Gastrocnemius medialis (tissue), 4 donors: ENCODE data around the gene ZFR.

Experiments
- POLR2A ChIP-seq, 2 donors: fragments of 450-650 bp; IDR thresholded peaks; one replicate each; pipeline ENCODE4 v1.6.1; 2017; ENCODE audit warnings: antibody characterized with exemption in 2 of 2, mild to moderate bottlenecking in 2 of 2, moderate library complexity in 2 of 2
- TF ChIP-seq, protein P1 (sequence below), 5 experiments: fragments of 450-650 bp in 3 of 5; fragments of 200-600 bp in 2 of 5; sonication (generic) in 2 of 5; IDR thresholded peaks in 4 of 5; conservative IDR thresholded peaks in 1 of 5; 1 replicate in 4 of 5; 2 replicates in 1 of 5; pipeline ENCODE4 v1.5.1; 2016 to 2019; ENCODE audit warnings: antibody characterized with exemption in 5 of 5, mild to moderate bottlenecking in 3 of 5, moderate library complexity in 3 of 5

DNA sequence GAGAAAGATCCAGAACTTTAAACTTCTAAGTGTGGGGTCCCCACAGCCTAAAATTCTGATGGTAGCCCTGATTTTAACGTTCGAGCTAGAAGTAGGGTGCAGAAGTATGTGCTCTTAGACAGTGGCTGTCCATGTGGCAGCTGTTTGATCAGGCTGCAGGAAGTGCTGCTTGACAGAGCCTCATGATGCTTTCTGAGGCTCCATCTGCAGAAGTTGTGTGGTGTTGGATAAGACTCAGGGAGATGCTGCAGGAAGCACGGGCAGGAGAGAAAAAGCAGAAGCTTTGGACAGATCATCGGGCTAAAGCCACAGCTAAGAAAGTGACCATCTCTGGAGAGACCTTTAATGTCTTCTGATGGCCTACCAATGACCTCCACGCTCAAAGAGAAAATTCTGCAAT, 139.9 kb downstream of the ZFR start:
- TF ChIP-seq, protein P1, sequence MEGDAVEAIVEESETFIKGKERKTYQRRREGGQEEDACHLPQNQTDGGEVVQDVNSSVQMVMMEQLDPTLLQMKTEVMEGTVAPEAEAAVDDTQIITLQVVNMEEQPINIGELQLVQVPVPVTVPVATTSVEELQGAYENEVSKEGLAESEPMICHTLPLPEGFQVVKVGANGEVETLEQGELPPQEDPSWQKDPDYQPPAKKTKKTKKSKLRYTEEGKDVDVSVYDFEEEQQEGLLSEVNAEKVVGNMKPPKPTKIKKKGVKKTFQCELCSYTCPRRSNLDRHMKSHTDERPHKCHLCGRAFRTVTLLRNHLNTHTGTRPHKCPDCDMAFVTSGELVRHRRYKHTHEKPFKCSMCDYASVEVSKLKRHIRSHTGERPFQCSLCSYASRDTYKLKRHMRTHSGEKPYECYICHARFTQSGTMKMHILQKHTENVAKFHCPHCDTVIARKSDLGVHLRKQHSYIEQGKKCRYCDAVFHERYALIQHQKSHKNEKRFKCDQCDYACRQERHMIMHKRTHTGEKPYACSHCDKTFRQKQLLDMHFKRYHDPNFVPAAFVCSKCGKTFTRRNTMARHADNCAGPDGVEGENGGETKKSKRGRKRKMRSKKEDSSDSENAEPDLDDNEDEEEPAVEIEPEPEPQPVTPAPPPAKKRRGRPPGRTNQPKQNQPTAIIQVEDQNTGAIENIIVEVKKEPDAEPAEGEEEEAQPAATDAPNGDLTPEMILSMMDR (IDR thresholded peaks at IDR 0.05 in 4 of 5, conservative IDR thresholded peaks at IDR 0.05 in 1 of 5), result no peak
- no peak for TF ChIP-seq POLR2A (IDR thresholded peaks at IDR 0.05)
